Activated gamma-delta T cell treated with Interleukin-2 at 50 U/mL for 16 hours (primary cell): ENCODE data around the gene BOK.

Experiments
- DNase-seq: peaks from one replicate; pipeline ENCODE4 v3.0.0-alpha.2; 2020

Gene BOK

GRCh38 chr2:241606186-241606585 is 47.6 kb downstream of the BOK start:
- DNase-seq = no peak

GRCh38 chr2:241607162-241607885 is 48.8 kb downstream of the BOK start:
- no peak for DNase-seq

GRCh38 chr2:241608881-241609280 is 50.3 kb downstream of the BOK start:
- DNase-seq = no peak

GRCh38 chr2:241609859-241610793 is 51.6 kb downstream of the BOK start:
- peak; percentile 88 for DNase-seq

GRCh38 chr2:241611062-241611461 is 52.5 kb downstream of the BOK start:
- no peak for DNase-seq

GRCh38 chr2:241612156-241613016 is 53.8 kb downstream of the BOK start:
- DNase-seq = no peak

GRCh38 chr2:241613017-241613780 is 54.7 kb downstream of the BOK start:
- DNase-seq = no peak

- DNase-seq = no peak
Measured at GRCh38 chr2:241615041-241615440, 56.5 kb downstream of the BOK start.

- DNase-seq = no peak
Measured at GRCh38 chr2:241615522-241616052, 57.0 kb downstream of the BOK start.

GRCh38 chr2:241616168-241617125 is 57.9 kb downstream of the BOK start:
- no peak for DNase-seq

GRCh38 chr2:241617431-241618154 is 59.0 kb downstream of the BOK start:
- no peak for DNase-seq

- DNase-seq = no peak
Measured at GRCh38 chr2:241618296-241618805, 59.8 kb downstream of the BOK start.

- DNase-seq = no peak
Measured at GRCh38 chr2:241618829-241619228, 60.3 kb downstream of the BOK start.

- no peak for DNase-seq
Measured at GRCh38 chr2:241619597-241620418, 61.3 kb downstream of the BOK start.

GRCh38 chr2:241620419-241620769 is 61.8 kb downstream of the BOK start:
- no peak for DNase-seq
